GM18951 (cell line): ENCODE results near the gene FOXI1.
"Not testable (repeated sequence)": the region's sequence is repeated elsewhere in the genome, so short reads cannot be mapped to it uniquely, and the experiment has no call there.

Experiments used
- POLR2A ChIP-seq: IDR thresholded peaks from 4 replicates; pipeline ENCODE4 v1.6.1; 2011; ENCODE audit warnings: mild to moderate bottlenecking; ENCODE audit not compliant: insufficient read length, insufficient read depth; ENCODE audit errors: extremely low read depth
- in situ Hi-C: fragments of 300-500 bp; cut with MboI; formaldehyde crosslinking; loops from one replicate; pipeline ENCODE4 v1.12.0; 2022; ENCODE audit warnings: low sequenced_read_pairs, mixed read lengths, inconsistent platforms; ENCODE audit not compliant: unreplicated experiment

Gene FOXI1

DNA sequence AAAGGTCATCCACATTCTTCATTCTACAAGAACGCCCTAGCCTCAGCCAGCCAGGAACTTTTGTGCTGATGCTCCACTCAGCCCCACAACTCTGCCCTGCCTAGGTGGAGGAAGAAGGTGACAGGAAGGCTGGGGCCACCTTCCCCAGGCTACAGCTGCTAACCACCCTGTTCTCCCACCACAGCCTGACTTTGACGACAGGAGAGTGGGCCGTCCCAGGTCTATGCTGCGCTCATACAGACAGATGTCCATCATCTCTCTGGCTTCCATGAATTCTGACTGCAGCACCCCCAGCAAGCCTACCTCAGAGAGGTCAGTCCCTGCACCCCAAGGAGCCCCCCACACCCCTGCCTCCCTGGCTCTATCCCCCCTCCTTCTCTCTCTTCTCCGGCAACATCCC is 28.2 kb upstream of the FOXI1 start:
- no peak for TF ChIP-seq POLR2A
- in situ Hi-C loops: no loop called here

DNA sequence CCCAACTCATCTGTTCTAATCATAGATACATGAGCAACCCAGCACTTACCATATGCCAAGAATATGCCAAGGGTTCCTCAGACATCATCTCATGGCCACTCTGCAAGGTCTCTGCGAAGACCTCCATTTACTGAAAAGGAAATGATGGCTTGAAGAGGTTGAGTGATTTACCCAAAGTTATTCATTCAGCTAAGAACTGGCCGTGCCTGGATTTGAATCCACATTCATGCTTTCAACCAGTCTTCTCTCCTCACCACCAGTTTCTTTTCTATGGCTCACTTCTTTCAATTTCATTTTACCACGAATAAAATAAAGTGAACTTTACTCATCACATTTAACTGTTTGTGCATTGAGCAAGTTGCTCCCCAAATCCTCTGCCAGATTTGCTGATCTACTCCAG is 27.2 kb upstream of the FOXI1 start:
- in situ Hi-C loops: no loop called here

GRCh38 chr5:170078931-170079330 is 26.8 kb upstream of the FOXI1 start:
- in situ Hi-C loops: no loop called here

More for the DNA sequence above, 27.2 kb upstream of the FOXI1 start:
- no peak for TF ChIP-seq POLR2A

DNA sequence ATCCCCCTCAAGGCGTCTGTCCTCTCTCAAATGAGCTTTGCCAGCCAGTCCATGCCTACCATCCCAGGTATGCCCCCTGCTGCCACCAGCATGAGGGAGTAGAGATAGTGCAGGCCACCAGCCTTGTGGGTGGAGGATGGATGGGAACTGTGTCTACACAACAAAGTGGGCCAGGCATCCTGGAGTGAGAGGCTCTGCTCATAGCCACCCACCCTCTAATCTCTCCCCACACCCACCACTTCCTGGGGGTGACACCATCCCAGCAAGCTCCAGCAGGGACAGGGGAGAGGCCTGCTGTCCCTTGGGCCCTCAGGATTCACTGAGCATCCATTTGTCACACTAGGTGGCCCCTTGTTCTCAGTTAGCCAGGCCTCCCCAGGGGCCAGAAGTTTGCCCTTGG is 25.5 kb upstream of the FOXI1 start:
- TF ChIP-seq POLR2A: no peak
- in situ Hi-C loops: no loop called here

More at GRCh38 chr5:170078931-170079330, 26.8 kb upstream of the FOXI1 start:
- TF ChIP-seq POLR2A: no peak

DNA sequence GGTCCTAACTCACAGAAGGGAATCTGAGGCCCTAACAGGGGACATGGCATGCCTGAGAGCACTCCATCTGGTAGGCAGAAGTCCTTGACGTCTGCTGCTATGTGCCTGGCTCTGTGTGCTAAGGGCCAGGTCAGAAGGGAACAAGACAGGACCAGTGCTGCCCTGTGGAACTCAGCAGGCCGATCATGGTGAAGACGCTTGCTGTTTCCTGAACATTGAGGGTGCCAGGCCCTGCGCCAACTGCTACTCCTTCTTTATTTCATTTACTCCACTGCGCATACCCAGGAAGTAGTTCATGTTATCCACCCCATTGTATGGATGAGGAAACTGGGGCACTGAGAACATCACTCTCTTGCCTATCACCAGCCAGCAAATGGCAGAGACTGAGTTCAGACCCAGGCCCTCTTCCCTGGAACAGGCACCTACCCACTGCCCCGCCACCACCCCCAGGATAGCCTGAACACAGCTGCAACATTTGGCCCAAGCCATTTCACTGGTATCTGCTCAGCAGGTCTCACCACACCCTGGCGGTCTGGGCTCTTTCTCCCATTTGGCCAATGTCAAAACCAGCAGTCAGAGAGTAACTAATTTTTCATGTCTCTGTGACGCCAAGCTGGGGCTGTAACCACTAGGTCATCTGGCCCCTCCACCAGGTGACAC is 24.8 kb upstream of the FOXI1 start:
- in situ Hi-C loops: no loop called here
- no peak for TF ChIP-seq POLR2A

GRCh38 chr5:170081616-170082015 is 24.1 kb upstream of the FOXI1 start:
- in situ Hi-C loops: no loop called here

DNA sequence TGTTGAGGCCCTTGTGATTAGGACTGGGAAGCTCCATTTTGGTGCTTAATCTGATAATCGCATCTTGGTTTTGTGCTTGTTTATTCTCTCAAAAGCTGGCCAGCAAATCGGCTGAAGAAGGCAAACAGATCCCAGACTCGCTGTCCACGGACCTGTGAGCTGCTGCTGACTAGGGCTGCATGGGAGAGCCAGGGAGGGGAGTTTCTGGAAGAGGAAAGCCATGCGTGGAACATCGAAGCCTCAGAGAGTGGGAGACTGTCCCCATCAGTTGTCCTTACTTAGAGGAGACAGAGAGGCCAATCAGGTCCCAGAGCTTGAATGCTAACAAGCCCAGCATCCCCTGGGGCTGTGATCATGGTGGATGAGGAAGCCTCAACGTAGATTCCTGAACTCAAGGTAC is 23.0 kb upstream of the FOXI1 start:
- no peak for TF ChIP-seq POLR2A
- in situ Hi-C loops: no loop called here

More at GRCh38 chr5:170081616-170082015, 24.1 kb upstream of the FOXI1 start:
- TF ChIP-seq POLR2A: no peak

DNA sequence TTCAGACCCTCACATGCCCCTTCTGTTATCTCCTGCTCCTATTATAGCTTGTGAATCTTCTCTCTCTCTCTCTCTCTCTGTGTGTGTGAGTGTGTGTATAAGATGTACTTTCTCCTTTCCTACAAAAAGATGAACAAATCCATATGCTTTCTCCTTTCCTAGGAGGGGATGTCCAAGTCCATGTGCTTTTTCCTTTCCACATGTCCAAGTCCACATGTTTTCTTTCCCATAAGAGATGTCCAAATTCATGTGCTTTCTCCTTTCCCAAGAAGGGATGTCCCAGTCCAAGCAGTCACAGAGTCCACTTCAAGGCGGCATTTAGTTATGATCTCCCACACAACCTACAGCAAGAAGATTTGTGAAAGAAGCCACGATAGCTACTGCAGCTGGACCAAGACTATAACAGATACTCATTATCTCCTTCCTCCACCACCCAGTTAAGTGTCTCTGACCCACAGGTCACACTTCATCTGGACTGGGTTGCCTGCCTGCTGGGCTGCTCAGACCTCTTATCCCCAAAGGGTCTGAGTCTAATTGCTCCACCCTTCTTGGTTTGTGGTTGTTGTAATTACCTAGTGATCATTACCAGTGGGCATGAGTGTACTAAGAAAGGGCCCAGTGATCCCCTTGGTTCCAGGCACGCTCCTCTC is 18.4 kb upstream of the FOXI1 start:
- TF ChIP-seq POLR2A: no peak
- in situ Hi-C loops: no loop called here

- no peak for TF ChIP-seq POLR2A
- in situ Hi-C loops: no loop called here
Observed at GRCh38 chr5:170092455-170093101, 13.1 kb upstream of the FOXI1 start.

DNA sequence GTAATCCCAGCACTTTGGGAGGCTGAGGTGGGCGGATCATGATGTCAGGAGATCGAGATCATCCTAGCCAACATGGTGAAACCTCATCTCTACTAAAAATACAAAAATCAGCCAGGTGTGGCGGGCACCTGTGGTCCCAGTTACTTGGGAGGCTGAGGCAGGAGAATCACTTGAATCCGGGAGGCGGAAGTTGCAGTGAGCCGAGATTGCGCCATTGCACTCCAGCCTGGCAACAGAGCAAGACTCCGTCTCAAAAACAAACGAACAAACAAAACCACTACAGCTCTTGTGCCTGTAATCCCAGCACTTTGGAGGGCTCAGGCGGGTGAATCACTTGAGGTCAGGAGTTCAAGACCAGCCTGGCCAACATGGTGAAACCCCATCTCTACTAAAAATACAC is 11.4 kb upstream of the FOXI1 start:
- in situ Hi-C loops: not testable (repeated sequence)

DNA sequence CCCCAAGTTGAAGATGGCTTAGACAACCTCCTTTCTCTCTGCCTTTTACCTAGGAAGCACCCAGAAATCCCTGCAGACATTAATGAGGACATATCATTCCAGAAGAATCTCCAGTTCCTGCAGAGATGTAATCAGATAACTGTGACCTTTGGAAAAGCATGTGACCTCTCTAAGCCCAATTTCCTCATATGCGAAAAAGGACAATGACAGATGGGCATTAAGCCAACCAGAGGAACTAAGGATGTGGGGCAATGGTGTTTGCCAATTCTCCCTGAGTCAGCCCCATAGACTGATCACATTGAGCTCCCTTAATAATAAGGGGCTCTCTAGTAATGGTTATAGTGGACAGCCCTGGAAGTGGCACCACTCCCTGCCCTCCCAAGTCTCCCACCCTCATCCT is 10.1 kb upstream of the FOXI1 start:
- TF ChIP-seq POLR2A: no peak
- in situ Hi-C loops: no loop called here

DNA sequence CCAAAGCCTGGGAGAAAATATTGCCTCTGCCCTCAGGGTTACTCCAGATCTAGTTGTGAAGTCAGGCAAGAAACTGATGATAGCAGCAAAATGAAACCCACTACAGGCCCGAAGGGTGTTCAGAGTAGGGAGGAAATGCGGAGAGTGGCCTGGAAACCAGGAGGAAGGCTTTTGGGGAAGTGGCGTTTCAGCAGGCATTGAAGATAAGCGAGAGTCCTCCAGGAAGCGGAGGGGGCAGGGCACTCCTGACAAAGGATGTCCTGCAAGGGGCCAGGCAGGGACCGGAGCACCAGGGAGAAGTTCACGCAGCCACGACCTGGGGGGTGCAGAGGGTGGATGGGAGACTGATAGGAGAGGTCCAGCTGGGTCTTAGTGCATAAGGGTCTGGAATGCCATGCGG is 7.8 kb upstream of the FOXI1 start:
- in situ Hi-C loops: no loop called here
- TF ChIP-seq POLR2A: no peak

- no peak for TF ChIP-seq POLR2A
- in situ Hi-C loops: loop anchor here (10.0 kb wide), 1 partner anchor 84 kb away; no protein-coding TSS in a partner anchor
Observed at GRCh38 chr5:170100066-170100943, 5.4 kb upstream of the FOXI1 start.
